ENCODE data around the gene DCAF16. TPM values are rescaled to one million over a fixed set of nuclear protein-coding genes. Genes with fewer than 3 reads are reported as not detected.

The DCAF16 gene
- total RNA-seq, 1 donor from 2014 or later = 26.5 TPM

GRCh38 chr4:17812801-17813200 is 2.2 kb upstream of the DCAF16 start:
- Histone ChIP-seq H3K27ac (no peak overlapping the region), H3K27me3 (no peaks in the 10 kb centered on the region), H3K4me3 (no peak overlapping the region), H3K4me1 (peaks cover 32% of the 10 kb centered on the region), H3K9me3 (no peaks in the 10 kb centered on the region), H3K36me3 (no peaks in the 10 kb centered on the region)
- intact Hi-C loops (cut with DNase I) = loop anchor here (5.0 kb wide), 1 partner anchor 210 kb away; the partner anchor contains the start of gene LCORL
- no peak for DNase-seq (ENCODE audit: extremely low spot score in 2 of 2)
- TF ChIP-seq POLR2AphosphoS5 (IDR thresholded peaks at IDR 0.05; ENCODE audit: insufficient read depth in 1 of 2, low read depth in 1 of 2) (no peak), CTCF (IDR thresholded peaks at IDR 0.05) (no peak), POLR2A (IDR thresholded peaks at IDR 0.05) (no peak)

- H3K4me3 ChIP-seq = no peak overlapping the region
- no peaks in the 10 kb centered on the region for H3K27me3 ChIP-seq
- no peak overlapping the region for H3K27ac ChIP-seq
- no peak for TF ChIP-seq CTCF (IDR thresholded peaks at IDR 0.05)
- TF ChIP-seq POLR2A (IDR thresholded peaks at IDR 0.05) = no peak
- H3K4me1 ChIP-seq = peaks cover 39% of the 10 kb centered on the region
- no peaks in the 10 kb centered on the region for H3K36me3 ChIP-seq
- intact Hi-C loops (cut with DNase I) = loop anchor here (5.0 kb wide), 1 partner anchor 210 kb away; the partner anchor contains the start of gene LCORL
- no peaks in the 10 kb centered on the region for H3K9me3 ChIP-seq
- no peak for DNase-seq (ENCODE audit: extremely low spot score in 2 of 2)
Measured at GRCh38 chr4:17812125-17812524, 1.6 kb upstream of the DCAF16 start.

- DNase-seq (ENCODE audit: extremely low spot score in 2 of 2) = no peak
- TF ChIP-seq POLR2AphosphoS5 (IDR thresholded peaks at IDR 0.05; ENCODE audit: insufficient read depth in 1 of 2, low read depth in 1 of 2) (no peak), POLR2A (IDR thresholded peaks at IDR 0.05) (no peak), CTCF (IDR thresholded peaks at IDR 0.05) (no peak)
- H3K4me3 ChIP-seq = peak overlapping the region; percentile 92 to 97
- no peaks in the 10 kb centered on the region for H3K36me3 ChIP-seq
- H3K27ac ChIP-seq = peak overlapping the region; percentile 73
- intact Hi-C loops (cut with DNase I) = loop anchor here (5.0 kb wide), 1 partner anchor 211 kb away; the partner anchor contains the start of gene LCORL
- H3K9me3 ChIP-seq = no peaks in the 10 kb centered on the region
- no peaks in the 10 kb centered on the region for H3K27me3 ChIP-seq
- H3K4me1 ChIP-seq = peaks cover 48% of the 10 kb centered on the region
Measured at GRCh38 chr4:17811078-17811603, 584 bp upstream of the DCAF16 start.

- no peak for DNase-seq (ENCODE audit: extremely low spot score in 2 of 2)
- no peak for TF ChIP-seq CTCF (IDR thresholded peaks at IDR 0.05)
- TF ChIP-seq POLR2AphosphoS5 (IDR thresholded peaks at IDR 0.05; ENCODE audit: insufficient read depth in 1 of 2, low read depth in 1 of 2) = no peak
- no peak for TF ChIP-seq POLR2A (IDR thresholded peaks at IDR 0.05)
- intact Hi-C loops (cut with DNase I) = loop anchor here (5.0 kb wide), 1 partner anchor 213 kb away; the partner anchor contains the start of gene LCORL
- H3K36me3 ChIP-seq = no peaks in the 10 kb centered on the region
- H3K4me1 ChIP-seq = peaks cover 50% of the 10 kb centered on the region
- no peaks in the 10 kb centered on the region for H3K9me3 ChIP-seq
- peak overlapping the region; percentile 97 for H3K27ac ChIP-seq
- H3K4me3 ChIP-seq = peak overlapping the region; percentile 92 to 97
- H3K27me3 ChIP-seq = no peaks in the 10 kb centered on the region
Measured at GRCh38 chr4:17809667-17810066, 890 bp downstream of the DCAF16 start.

GRCh38 chr4:17807446-17807845 is 3.1 kb downstream of the DCAF16 start:
- H3K27me3 ChIP-seq = no peaks in the 10 kb centered on the region
- TF ChIP-seq CTCF (IDR thresholded peaks at IDR 0.05) (no peak), POLR2AphosphoS5 (IDR thresholded peaks at IDR 0.05; ENCODE audit: insufficient read depth in 1 of 2, low read depth in 1 of 2) (no peak), POLR2A (IDR thresholded peaks at IDR 0.05) (no peak)
- H3K36me3 ChIP-seq = peaks cover 0 to 18% of the 10 kb centered on the region in 2 donors
- intact Hi-C loops (cut with DNase I) = no loop called here
- peak overlapping the region; percentile 12 to 23 for H3K4me3 ChIP-seq
- peak overlapping the region; percentile 11 for H3K27ac ChIP-seq
- DNase-seq (ENCODE audit: extremely low spot score in 2 of 2) = no peak
- peaks cover 50% of the 10 kb centered on the region for H3K4me1 ChIP-seq
- no peaks in the 10 kb centered on the region for H3K9me3 ChIP-seq

All from vagina (tissue), 2 donors.